PFSK-1 (cell line): ENCODE results near the gene AHNAK2.

Experiments used
- FOXP2 ChIP-seq: optimal IDR thresholded peaks from 2 replicates; pipeline ENCODE3; 2011; ENCODE audit warnings: borderline replicate concordance, control low read depth, inconsistent platforms; ENCODE audit not compliant: insufficient read depth; ENCODE audit errors: extremely low read length, extremely low read depth
- POLR2AphosphoS5 ChIP-seq: IDR thresholded peaks from 2 replicates; pipeline ENCODE4 v1.6.1; 2012; ENCODE audit warnings: low read depth, mild to moderate bottlenecking, control low read depth, low read length, moderate library complexity
- REST ChIP-seq, 2 experiments: IDR thresholded peaks; 2 replicates each; pipeline versions ENCODE4 v1.6.1 to v1.8.0; 2011 to 2012; ENCODE audit warnings: low read depth in 2 of 2, low read length in 2 of 2, control low read depth in 1 of 2, inconsistent platforms in 1 of 2, mild to moderate bottlenecking in 1 of 2, moderate library complexity in 1 of 2; ENCODE audit not compliant: insufficient read depth in 1 of 2
- SIN3A ChIP-seq: IDR thresholded peaks from 2 replicates; pipeline ENCODE4 v1.6.1; 2012; ENCODE audit warnings: mild to moderate bottlenecking, low read length, moderate library complexity, borderline replicate concordance; ENCODE audit not compliant: insufficient read depth
- TAF1 ChIP-seq: IDR thresholded peaks from 2 replicates; pipeline ENCODE4 v1.6.1; 2012; ENCODE audit warnings: low read length, control low read depth, borderline replicate concordance; ENCODE audit not compliant: insufficient read depth

AHNAK2 gene

GRCh38 chr14:104888489-104889374 is 89.4 kb downstream of the AHNAK2 start:
- TF ChIP-seq SIN3A (no peak), FOXP2 (no peak), REST (IDR thresholded peaks at IDR 0.05; ENCODE audit: insufficient read depth in 1 of 2, low read depth in 2 of 2, low read length in 2 of 2) (no peak), TAF1 (no peak), POLR2AphosphoS5 (no peak)

GRCh38 chr14:104887623-104888488 is 90.3 kb downstream of the AHNAK2 start:
- TF ChIP-seq POLR2AphosphoS5 (no peak), FOXP2 (no peak), SIN3A (no peak), TAF1 (no peak), REST (IDR thresholded peaks at IDR 0.05; ENCODE audit: insufficient read depth in 1 of 2, low read depth in 2 of 2, low read length in 2 of 2) (no peak)
